GM18505 (cell line): ENCODE measurements around the gene RSPRY1.

Experiments
- ATAC-seq: cut with Tn5 transposase; IDR thresholded peaks from one replicate; pipeline ENCODE4 v1.9.1; 2021; ENCODE audit not compliant: unreplicated experiment
- POLR2A ChIP-seq: IDR thresholded peaks from 4 replicates; pipeline ENCODE4 v1.6.1; 2011; ENCODE audit warnings: borderline replicate concordance; ENCODE audit not compliant: insufficient read depth, insufficient read length; ENCODE audit errors: extremely low read depth

Gene RSPRY1

DNA sequence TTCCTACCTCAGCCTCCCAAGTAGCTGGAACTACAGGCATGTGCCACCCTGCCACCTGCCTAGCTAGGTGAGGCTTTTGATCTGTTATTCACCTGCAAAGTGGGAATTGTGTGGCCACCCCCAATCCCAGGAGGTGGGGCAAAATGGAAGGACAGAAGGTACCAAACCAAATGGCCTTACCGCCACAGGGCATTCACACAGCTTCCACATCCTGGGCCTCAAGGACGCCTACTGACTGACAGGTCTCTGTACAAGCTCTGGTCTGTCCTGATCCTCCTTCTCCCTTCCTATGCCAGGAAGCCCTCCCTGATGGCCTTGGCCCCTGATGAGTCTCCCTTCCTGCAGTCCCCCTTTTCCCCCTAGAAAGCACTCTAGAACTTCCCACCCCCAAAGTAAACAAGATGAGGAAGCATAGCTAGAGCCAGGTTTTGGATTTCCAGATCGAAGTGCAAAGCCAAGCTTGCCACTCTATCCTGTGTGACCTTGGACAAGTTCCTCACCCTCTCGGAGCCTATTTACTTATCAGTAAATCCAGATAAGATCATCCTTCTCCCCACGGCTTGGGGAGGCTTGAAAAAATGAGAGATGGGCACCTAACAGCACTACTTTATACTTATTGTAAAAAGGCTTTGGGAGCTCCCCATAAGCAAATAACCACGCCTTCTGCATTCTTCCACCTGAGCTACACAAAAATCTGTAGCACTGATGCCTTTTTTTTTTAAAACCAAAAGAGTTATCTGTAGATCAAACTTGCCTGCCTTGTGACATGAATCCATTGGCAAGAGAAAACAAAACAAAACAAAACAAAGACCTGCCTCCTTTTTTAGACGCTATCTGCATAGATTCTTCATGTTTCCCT lies 93.9 kb downstream of the RSPRY1 start:
- ATAC-seq: no peak

DNA sequence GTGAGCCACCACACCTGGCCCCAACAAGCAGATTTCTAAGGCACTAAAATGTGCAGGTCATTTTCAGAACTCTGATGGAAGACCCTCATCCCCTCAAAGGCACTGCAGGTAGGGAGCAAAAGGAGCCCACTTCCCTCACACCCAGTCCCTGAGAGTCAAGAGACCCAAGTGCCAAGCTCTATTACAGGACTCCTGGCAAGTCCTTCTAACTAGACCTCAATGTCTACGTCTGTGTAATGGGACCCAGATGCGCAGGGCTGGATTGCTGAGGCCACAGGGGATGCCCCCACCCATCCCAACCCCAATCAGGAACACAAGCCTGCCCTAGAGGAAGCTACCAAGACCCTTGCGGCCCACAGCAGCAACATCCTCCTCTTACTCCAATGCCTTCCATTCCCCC lies 95.7 kb downstream of the RSPRY1 start:
- TF ChIP-seq POLR2A: no peak
- no peak for ATAC-seq

More for the DNA sequence above, 93.9 kb downstream of the RSPRY1 start:
- no peak for TF ChIP-seq POLR2A

DNA sequence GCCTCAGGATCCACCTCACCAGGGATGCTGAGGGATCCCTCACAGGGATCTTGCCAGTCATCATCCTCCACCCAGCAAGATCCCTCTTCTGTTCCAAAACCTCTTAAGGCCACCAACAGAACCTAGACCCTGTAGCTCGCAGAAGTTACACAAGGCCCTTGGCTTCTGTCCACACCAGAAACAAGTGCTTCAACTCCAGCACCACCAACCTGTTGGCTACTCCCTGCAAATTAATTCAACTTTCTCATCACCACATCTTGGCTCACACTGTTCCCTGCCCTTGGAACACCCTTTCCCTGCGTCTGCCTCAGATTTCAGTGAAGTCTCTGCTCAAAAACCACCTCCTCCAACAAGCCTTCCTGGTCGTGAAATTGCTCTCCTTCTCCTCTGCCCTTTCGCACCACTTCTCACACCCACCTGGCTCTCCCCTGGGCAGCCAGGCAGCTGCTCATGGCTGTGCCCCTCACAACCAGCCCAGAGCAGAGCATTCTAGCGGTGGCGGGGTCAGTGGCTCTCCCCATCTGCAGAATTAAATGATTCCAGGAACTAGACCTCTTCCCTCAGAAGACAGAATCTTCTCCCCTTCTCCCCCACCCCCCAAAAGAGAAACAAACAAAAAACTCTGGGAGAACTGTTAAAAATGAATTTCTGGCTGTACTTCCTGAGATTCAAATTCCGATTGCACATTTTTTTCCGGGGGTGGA lies 96.5 kb downstream of the RSPRY1 start:
- no peak for TF ChIP-seq POLR2A
- ATAC-seq: no peak

DNA sequence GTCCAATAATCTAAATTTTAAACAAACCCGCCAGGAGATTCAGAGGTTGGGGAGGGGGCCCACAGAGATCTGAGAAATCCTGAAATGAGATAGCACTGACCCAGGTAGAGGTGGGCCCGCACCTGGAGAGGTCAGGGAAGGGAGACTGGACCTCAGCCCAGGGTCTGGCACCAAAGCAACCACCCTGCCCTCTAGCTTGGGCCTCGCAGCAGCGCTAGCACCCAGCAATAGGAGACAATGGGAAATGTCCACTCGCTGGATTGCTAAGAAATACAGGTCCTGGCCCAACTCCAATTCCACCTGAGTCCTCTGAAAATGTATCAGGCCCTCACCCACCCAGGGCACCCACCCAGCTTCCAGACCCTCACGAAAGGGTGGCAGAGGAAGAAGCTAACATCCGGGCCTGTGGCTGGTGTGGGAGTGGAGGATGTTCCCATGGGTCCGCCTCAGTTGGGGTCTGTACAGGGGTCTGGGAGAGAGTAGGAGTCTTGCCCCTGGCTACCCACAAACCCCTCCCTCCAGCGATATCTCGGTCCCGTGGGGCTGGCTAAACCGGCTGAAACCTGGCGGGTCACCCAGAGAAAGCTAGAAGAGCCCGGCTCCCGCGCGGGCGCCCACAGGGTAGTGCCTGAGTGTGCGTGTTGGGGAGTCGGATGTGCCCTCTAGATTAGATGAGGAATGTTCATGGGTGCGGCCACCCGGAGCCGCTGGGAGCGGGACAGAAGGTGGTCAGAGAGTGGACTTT lies 97.3 kb downstream of the RSPRY1 start:
- no peak for ATAC-seq
- no peak for TF ChIP-seq POLR2A

DNA sequence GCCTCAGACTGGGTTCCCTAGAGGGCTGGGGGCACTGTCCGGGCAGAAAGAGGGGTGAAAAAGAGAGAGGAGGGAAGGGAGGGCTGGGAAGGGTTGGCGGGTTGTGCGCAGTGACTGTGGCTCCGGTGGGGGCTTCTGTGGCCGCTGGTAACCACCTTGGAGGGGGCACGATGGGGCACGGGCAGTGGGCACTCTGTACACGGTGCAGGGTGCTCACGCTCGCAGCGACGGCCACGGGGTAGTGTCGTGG lies 97.8 kb downstream of the RSPRY1 start:
- ATAC-seq: no peak
- no peak for TF ChIP-seq POLR2A

DNA sequence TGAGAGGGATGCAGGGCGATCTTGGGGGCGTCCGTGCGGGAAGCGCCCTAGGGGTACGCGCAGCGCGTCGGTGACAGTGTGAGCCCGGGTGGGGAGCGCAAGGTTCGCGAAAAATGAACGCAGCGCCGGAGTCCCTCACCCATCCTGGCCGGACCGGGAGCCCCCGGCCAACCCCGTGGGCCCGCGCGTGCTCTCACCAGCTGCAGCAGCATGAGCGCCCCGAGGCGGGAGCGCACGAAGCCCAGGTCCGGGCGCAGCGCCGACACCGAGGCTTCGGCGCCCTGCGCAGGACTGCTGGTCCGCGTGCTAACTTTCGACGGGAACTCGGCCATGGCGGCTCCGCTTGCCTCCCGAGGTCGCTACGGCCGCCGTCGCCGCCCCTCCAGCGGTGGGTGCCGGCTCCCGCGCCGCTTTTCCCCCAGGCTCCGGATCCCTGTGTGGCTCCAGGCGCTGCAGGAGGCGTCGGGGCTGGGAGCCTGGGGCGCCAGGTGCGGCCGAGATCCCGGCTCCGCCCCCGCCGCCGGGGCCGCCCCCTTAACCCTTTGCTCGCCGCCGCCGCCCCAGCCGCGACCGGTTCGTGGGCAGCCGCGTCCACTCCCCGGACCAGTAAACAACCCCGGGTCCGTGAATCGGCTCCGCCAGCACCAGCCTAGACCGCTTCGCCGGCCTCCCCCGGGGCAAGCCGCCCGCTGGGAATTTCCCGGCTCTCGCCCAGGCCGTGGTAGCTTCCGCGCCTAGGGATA lies 98.3 kb downstream of the RSPRY1 start, which contains the start of gene PLLP:
Gene PLLP, minus strand, starts transcription at position 464 of the 743 bp plus-strand sequence. Its CDS starts 132 bp downstream, at position 332.
- no peak for ATAC-seq
- TF ChIP-seq POLR2A: no peak

DNA sequence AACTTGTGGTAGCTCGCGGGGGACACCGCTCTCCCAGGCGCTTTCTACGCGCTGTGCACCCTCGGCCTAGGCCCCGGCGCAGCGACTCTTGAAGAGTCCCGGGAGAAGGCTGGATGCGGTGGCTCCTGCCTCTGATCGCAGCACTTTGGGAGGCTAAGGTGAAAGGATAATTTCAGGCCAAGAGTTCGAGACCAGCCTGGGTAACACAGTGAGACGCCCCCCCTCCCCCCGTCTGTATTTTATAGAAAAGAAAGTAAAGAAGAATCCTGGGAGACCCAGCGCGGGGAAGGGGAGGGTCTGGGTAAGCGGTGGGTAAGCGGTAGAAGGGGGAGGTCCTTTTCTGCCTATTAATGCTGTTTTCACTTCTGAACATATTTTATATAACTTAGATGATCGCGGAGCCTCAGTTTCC lies 98.8 kb downstream of the RSPRY1 start:
- TF ChIP-seq POLR2A: no peak
- no peak for ATAC-seq

GRCh38 chr16:57285379-57285778 lies 99.2 kb downstream of the RSPRY1 start:
- no peak for TF ChIP-seq POLR2A
- no peak for ATAC-seq

DNA sequence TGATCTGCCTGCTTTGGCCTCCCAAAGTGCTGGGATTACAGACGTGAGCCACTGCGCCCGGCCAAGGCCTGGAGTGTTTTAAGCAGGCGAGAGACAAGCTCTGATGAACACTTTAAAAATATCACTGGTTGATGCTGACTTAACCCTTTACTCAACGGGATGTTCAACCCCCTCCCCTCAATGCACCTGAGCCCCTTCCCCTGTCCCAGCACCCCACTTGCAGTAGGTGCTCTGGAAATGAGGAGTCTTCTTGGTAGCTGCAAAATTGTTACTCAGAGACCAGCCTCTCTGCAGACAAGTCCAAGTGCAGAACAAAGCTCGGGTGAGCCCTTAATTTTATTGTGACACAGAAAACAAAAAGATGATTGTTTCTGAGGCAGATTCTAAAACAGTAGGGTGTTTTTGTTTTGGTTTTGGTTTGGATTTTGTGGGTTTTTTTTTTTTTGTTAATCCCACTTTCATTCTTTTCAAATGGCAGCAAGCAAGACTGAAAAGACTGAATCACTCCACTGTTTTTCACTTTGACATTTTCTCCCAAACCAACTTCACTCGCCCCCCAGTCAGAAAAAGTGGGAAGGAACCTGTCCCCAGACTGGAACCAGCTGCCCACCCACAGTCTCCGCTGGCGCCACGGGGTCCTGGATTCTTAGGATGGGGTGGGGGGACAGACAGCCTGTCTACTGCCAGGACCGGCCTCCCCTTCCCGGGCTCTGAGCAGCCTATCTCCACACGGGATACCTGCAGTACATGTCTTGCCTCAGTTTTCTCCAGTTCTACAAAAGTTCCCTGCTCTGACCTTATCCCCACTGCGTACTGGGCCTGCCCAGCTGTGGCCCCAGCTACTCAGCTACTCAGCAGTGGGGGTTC lies 103.5 kb downstream of the RSPRY1 start:
- TF ChIP-seq POLR2A: no peak
- ATAC-seq: no peak
